Ishikawa (cell line): ENCODE data around the gene TFR2.

Experiments used
- CEBPB ChIP-seq: IDR thresholded peaks from 2 replicates; pipeline ENCODE4 v1.6.1; 2012
- CREB1 ChIP-seq: IDR thresholded peaks from 2 replicates; pipeline ENCODE4 v1.6.1; 2012; ENCODE audit warnings: low read depth
- EGR1 ChIP-seq: IDR thresholded peaks from 2 replicates; pipeline ENCODE4 v1.6.1; 2012
- EP300 ChIP-seq: IDR thresholded peaks from 2 replicates; pipeline ENCODE4 v1.6.1; 2012; ENCODE audit warnings: borderline replicate concordance
- FOXM1 ChIP-seq: IDR thresholded peaks from 2 replicates; pipeline ENCODE4 v1.6.1; 2012; ENCODE audit warnings: low read depth, borderline replicate concordance
- NFIC ChIP-seq: IDR thresholded peaks from 2 replicates; pipeline ENCODE4 v1.6.1; 2012
- RAD21 ChIP-seq: IDR thresholded peaks from 2 replicates; pipeline ENCODE4 v1.6.1; 2012; ENCODE audit warnings: low read depth
- TAF1 ChIP-seq: IDR thresholded peaks from 2 replicates; pipeline ENCODE4 v1.6.1; 2012; ENCODE audit warnings: low read depth, mild to moderate bottlenecking
- TCF12 ChIP-seq: IDR thresholded peaks from 2 replicates; pipeline ENCODE4 v1.6.1; 2012; ENCODE audit warnings: low read depth
- TEAD4 ChIP-seq: IDR thresholded peaks from 2 replicates; pipeline ENCODE4 v1.6.1; 2012
- YY1 ChIP-seq: IDR thresholded peaks from 2 replicates; pipeline ENCODE4 v1.6.1; 2012; ENCODE audit warnings: low read depth
- ZBTB7A ChIP-seq: IDR thresholded peaks from 2 replicates; pipeline ENCODE4 v1.6.1; 2012; ENCODE audit warnings: low read depth
- TF ChIP-seq, protein P1 (sequence below): IDR thresholded peaks from 2 replicates; pipeline ENCODE4 v1.6.1; 2012; ENCODE audit warnings: low read depth, mild to moderate bottlenecking
- TF ChIP-seq, protein P2 (sequence below): IDR thresholded peaks from 2 replicates; pipeline ENCODE4 v1.6.1; 2012
- TF ChIP-seq, protein P3 (sequence below): IDR thresholded peaks from 2 replicates; pipeline ENCODE4 v1.6.1; 2012

The TFR2 gene

DNA sequence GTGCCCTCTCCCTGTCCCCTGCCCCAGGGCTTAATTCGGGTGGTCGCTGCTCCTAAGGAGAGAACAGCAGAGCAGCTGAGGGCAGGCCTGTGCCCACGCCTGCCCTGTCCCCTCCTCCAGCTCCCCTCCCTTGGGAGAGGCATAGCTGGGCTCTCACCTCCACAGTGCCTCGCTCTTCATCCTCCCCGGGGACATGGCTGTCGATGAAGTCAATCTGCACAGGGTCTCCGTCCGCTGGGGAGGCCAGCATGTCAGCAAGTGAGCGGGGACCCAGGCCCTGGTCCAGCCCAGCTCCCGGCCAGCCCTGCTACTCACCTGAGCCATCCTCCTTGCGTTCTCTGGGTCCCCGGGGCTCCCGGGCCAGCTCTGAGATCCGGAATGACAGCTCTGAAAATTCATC lies 63.8 kb downstream of the TFR2 start:
- TF ChIP-seq TAF1, result no peak
- TF ChIP-seq TCF12, result no peak
- no peak for TF ChIP-seq EGR1
- TF ChIP-seq, protein P1, sequence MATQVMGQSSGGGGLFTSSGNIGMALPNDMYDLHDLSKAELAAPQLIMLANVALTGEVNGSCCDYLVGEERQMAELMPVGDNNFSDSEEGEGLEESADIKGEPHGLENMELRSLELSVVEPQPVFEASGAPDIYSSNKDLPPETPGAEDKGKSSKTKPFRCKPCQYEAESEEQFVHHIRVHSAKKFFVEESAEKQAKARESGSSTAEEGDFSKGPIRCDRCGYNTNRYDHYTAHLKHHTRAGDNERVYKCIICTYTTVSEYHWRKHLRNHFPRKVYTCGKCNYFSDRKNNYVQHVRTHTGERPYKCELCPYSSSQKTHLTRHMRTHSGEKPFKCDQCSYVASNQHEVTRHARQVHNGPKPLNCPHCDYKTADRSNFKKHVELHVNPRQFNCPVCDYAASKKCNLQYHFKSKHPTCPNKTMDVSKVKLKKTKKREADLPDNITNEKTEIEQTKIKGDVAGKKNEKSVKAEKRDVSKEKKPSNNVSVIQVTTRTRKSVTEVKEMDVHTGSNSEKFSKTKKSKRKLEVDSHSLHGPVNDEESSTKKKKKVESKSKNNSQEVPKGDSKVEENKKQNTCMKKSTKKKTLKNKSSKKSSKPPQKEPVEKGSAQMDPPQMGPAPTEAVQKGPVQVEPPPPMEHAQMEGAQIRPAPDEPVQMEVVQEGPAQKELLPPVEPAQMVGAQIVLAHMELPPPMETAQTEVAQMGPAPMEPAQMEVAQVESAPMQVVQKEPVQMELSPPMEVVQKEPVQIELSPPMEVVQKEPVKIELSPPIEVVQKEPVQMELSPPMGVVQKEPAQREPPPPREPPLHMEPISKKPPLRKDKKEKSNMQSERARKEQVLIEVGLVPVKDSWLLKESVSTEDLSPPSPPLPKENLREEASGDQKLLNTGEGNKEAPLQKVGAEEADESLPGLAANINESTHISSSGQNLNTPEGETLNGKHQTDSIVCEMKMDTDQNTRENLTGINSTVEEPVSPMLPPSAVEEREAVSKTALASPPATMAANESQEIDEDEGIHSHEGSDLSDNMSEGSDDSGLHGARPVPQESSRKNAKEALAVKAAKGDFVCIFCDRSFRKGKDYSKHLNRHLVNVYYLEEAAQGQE, result no peak
- TF ChIP-seq CEBPB, result no peak
- no peak for TF ChIP-seq ZBTB7A
- TF ChIP-seq, protein P2, sequence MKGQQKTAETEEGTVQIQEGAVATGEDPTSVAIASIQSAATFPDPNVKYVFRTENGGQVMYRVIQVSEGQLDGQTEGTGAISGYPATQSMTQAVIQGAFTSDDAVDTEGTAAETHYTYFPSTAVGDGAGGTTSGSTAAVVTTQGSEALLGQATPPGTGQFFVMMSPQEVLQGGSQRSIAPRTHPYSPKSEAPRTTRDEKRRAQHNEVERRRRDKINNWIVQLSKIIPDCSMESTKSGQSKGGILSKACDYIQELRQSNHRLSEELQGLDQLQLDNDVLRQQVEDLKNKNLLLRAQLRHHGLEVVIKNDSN, result no peak
- no peak for TF ChIP-seq EP300
- no peak for TF ChIP-seq RAD21
- TF ChIP-seq, protein P3, sequence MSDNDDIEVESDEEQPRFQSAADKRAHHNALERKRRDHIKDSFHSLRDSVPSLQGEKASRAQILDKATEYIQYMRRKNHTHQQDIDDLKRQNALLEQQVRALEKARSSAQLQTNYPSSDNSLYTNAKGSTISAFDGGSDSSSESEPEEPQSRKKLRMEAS, result no peak
- no peak for TF ChIP-seq NFIC
- TF ChIP-seq TEAD4, result no peak
- no peak for TF ChIP-seq FOXM1
- no peak for TF ChIP-seq CREB1
- no peak for TF ChIP-seq YY1

DNA sequence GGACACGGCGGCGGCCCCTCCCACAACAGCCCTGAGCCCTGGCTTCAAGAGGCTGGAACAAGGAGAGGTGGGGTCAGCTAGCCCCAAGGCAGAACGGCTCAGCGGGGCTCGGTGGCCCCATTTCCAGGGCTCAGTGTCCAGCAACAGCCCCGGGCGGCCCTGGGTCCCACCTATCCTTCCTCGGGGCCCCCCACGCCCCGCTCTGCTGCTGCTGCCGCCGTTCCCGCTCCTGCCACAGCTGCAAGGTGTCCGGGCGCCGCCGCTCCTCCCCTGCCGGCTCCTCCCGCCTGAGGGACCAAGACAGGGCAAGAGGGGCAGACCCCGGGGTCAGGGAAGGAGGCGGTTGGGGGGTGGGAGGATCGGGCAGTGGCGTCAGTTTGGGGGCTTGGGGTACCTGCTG lies 64.2 kb downstream of the TFR2 start:
- no peak for TF ChIP-seq ZBTB7A
- TF ChIP-seq EP300, result no peak
- no peak for TF ChIP-seq TAF1
- no peak for TF ChIP-seq RAD21
- no peak for TF ChIP-seq NFIC
- no peak for TF ChIP-seq TEAD4
- TF ChIP-seq, protein P3, result no peak

DNA sequence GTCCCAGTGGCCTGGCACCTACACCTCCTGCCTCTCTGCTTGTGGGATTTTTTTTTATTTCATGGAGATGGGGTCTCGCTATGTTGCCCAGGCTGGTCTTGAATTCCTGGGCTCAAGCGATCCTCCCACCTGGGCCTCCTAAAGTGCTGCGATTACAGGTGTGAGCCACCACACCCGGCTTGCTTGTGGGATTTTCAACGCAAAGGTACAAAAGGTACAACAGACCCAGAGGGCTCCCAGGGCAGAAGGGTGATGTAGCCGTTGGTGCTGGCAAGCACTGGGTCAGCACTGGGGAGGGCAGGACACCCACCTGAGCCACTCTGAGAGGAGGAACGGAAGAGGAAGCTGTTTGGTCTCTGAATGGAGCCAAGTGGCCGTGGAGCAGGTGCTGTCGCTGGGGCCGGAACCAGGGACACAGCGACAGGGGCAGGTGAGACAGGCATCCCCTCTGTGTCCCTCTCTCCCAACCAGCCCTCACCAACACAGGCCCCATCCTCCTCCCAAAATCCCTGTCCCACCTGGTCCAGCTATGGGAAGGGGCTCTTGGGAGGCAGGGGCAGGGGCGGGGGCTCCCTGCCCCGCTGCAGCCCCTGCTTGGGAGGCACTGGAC lies 64.9 kb downstream of the TFR2 start:
- TF ChIP-seq RAD21, result no peak
- no peak for TF ChIP-seq TAF1
- no peak for TF ChIP-seq EP300

DNA sequence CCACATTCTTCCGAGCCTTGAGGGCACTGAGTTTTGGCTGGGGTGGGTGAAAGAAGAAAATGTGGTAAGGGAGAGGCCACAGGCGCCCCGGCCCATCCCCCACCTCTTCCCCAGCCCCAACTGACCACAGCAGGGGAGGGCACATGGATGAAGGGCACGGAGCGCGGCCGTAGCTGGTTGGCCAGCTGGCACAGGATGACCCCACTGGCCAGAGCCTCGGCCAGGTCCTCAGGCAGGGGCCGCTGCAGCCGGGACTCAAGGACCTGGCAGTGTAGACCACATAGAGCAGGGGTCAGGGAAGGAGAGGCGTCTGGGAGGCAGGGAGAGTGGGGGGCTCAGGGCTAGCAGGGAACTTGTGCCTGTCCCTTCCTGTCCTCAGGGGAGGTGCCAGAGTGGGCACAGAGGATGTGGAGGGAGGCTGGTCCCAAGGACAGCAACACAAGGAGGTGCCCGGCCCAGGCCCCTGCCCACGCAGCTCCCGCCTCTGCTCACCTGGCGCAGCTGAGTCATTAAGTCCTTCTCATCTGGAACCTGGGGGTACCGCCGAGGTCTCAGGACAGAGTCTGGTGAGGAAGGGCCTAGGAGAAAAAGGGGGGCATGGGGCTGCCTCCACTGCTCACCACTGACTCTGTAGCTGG lies 65.5 kb downstream of the TFR2 start:
- TF ChIP-seq TCF12, result no peak
- no peak for TF ChIP-seq RAD21
- no peak for TF ChIP-seq TAF1
- no peak for TF ChIP-seq FOXM1
- TF ChIP-seq NFIC, result no peak
- TF ChIP-seq EP300, result no peak
- TF ChIP-seq, protein P3, result no peak
- TF ChIP-seq, protein P1, result no peak
- no peak for TF ChIP-seq CREB1
- TF ChIP-seq EGR1, result no peak
- TF ChIP-seq, protein P2, result no peak
- TF ChIP-seq YY1, result no peak
- TF ChIP-seq ZBTB7A, result no peak
- no peak for TF ChIP-seq CEBPB
- TF ChIP-seq TEAD4, result no peak

DNA sequence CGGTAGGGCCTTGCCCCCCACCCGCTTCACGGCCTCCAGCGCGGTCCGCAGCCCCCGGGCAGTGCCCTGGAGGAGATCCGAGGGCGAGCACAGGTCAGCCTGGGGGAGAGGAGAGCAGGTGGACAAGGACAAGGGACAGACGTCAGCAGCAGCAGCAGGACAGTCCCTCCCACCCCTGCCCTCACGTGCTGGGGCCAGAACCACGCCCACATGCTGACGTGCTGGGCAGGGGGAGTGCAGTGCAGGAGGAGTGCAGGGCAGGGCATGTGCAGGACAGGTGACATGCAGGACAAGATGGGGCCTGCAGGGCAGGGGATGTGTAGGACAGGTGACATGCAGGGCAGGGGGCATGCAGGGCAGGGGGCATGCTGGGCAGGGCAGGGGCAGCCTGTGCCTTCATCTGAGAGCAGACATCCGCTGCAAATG lies 66.1 kb downstream of the TFR2 start:
- TF ChIP-seq, protein P2, result peak; percentile 89
- TF ChIP-seq, protein P3, result peak; percentile 39; the same call in 1 of the 2 replicates
- no peak for TF ChIP-seq EP300
